Tibial artery (tissue), 4 donors: ENCODE data around the gene GLI1.
"Not testable (repeated sequence)": the region's sequence is repeated elsewhere in the genome, so short reads cannot be mapped to it uniquely, and the experiment has no call there.

Experiments used
- DNase-seq, 2 donors: peaks; one replicate each; pipeline ENCODE4 v3.0.0-alpha.2; 2019
- H3K27ac ChIP-seq, 2 donors: fragments of 200-600 bp; sonication (generic) in 1 of 2; 1 replicate in 1 of 2; 2 replicates in 1 of 2; pipeline ENCODE4 v1.5.1; 2018 to 2019; ENCODE audit warnings: mild to moderate bottlenecking in 1 of 2
- H3K27me3 ChIP-seq, 2 donors: fragments of 200-600 bp; sonication (generic) in 1 of 2; one replicate each; pipeline versions ENCODE4 v1.5.1 to v1.6.0; 2016 to 2019
- H3K36me3 ChIP-seq, 3 donors: fragments of 200-600 bp; sonication (generic) in 2 of 3; one replicate each; pipeline ENCODE4 v1.5.1; 2016 to 2019; ENCODE audit warnings: mild to moderate bottlenecking in 2 of 3
- H3K4me1 ChIP-seq, 4 donors: fragments of 200-600 bp; sonication (generic) in 2 of 4; 1 replicate in 3 of 4; 2 replicates in 1 of 4; pipeline ENCODE4 v1.5.1; 2016 to 2019
- H3K4me3 ChIP-seq, 2 donors: fragments of 200-600 bp; sonication (generic) in 1 of 2; 1 replicate in 1 of 2; 2 replicates in 1 of 2; pipeline ENCODE4 v1.5.1; 2018 to 2019; ENCODE audit warnings: mild to moderate bottlenecking in 2 of 2
- H3K9me3 ChIP-seq, 3 donors: fragments of 200-600 bp; sonication (generic) in 1 of 3; one replicate each; pipeline ENCODE4 v1.5.1; 2016 to 2019
- intact Hi-C: fragments of 100-400 bp; cut with DNase I; formaldehyde crosslinking; loops from one replicate; pipeline ENCODE4 v1.15.0; 2023; ENCODE audit warnings: low total_unique reads
- TF ChIP-seq, protein P1 (sequence below), 2 experiments: fragments of 200-600 bp in 1 of 2; fragments of 450-650 bp in 1 of 2; IDR thresholded peaks; one replicate each; pipeline ENCODE4 v1.5.1; 2017 to 2019; ENCODE audit warnings: antibody characterized with exemption in 2 of 2, mild to moderate bottlenecking in 1 of 2, moderate library complexity in 1 of 2

Gene GLI1

DNA sequence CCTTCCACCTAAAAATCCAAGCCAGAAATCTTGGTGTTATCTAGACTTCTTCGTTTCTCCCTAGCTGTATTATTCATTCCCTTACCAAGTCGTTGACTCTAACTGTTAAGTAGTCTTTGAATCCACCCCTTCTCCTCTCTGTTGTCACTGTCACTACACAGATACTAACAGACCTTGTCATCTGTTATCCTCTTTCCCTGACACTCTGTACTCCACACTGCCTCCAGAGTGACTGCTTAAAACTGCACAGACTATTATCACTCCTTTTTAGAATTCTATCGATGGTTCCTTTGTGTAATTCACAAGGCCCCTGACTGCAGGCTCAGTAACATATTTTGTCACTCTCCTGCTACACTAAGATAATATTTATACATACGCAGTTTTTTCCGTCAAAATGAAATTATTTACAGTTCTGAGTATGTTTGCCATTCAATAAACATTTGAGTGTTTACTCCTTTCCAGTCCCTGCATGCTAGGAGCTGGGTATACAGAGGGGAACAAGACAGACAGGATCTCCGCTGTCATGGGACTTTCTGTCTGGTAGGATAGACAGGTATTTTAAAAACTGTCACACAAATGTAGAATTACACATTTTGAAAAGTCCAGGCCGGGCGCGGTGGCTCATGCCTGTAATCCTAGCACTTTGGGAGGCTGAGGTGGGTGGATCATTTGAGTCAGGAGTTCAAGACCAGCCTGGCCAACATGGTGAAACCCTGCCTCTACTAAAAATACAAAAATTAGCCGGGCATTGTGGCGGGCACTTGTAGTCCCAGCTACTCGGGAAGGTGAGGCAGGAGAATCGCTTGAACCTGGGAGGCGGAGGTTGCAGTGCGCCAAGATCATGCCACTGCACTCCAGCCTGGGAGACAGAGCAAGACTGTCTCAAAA is 32.1 kb downstream of the GLI1 start:
- Histone ChIP-seq H3K36me3 (peaks cover 34 to 56% (median 55%) of the 10 kb centered on the region in 3 donors), H3K4me3 (no peak overlapping the region), H3K9me3 (no peaks in the 10 kb centered on the region), H3K27ac (no peak overlapping the region), H3K4me1 (peaks cover 0 to 17% (median 13%) of the 10 kb centered on the region in 4 donors), H3K27me3 (no peaks in the 10 kb centered on the region)
- TF ChIP-seq, protein P1, sequence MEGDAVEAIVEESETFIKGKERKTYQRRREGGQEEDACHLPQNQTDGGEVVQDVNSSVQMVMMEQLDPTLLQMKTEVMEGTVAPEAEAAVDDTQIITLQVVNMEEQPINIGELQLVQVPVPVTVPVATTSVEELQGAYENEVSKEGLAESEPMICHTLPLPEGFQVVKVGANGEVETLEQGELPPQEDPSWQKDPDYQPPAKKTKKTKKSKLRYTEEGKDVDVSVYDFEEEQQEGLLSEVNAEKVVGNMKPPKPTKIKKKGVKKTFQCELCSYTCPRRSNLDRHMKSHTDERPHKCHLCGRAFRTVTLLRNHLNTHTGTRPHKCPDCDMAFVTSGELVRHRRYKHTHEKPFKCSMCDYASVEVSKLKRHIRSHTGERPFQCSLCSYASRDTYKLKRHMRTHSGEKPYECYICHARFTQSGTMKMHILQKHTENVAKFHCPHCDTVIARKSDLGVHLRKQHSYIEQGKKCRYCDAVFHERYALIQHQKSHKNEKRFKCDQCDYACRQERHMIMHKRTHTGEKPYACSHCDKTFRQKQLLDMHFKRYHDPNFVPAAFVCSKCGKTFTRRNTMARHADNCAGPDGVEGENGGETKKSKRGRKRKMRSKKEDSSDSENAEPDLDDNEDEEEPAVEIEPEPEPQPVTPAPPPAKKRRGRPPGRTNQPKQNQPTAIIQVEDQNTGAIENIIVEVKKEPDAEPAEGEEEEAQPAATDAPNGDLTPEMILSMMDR (IDR thresholded peaks at IDR 0.05) = no peak
- intact Hi-C loops = no loop called here
- DNase-seq = no peak

DNA sequence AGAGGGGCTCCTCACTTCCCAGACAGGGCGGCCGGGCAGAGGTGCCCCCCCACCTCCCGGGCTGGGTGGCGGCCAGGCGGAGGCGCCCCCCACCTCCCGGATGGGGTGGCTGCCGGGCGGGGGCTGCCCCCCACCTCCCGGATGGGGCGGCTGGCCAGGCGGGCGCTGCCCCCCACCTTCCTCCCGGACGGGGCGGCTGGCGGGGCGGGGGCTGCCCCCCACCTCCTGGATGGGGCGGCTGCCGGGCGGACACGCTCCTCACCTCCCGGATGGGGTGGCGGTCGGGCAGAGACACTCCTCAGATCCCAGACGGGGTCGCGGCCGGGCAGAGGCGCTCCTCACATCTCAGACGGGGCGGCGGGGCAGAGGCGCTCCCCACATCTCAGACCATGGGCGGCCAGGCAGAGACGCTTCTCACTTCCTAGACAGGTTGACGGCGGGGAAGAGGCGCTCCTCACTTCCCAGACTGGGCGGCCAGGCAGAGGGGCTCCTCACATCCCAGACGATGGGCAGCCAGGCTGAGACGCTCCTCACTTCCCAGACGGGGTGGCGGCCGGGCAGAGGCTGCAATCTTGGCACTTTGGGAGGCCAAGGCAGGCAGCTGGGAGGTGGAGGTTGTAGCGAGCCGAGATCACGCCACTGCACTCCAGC is 35.6 kb downstream of the GLI1 start:
- H3K9me3 ChIP-seq, H3K4me3 ChIP-seq, H3K27ac ChIP-seq, H3K4me1 ChIP-seq, H3K27me3 ChIP-seq, intact Hi-C loops, DNase-seq: not testable (repeated sequence)
- peaks cover 50 to 76% (median 72%) of the 10 kb centered on the region in 3 donors for H3K36me3 ChIP-seq

DNA sequence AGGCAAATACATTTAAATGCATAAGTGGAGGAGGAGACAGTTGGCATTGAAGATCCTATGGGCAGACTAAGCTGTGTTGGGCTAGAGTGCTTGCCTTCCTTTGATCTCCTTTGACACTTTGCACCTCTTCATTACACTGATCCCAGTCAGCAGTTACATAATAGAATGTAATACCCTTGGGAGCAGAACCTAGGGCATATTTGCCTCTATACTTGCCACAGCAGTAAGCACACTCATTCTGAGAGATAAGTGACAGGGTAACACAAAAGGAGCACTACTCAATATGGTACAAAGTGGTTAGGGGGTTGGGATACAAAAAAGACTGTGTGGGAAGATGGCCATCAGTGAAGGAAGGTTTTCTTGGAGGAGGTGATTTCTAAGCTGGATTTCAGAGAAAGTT is 37.2 kb downstream of the GLI1 start:
- H3K4me3 ChIP-seq = no peak overlapping the region
- H3K27me3 ChIP-seq = no peaks in the 10 kb centered on the region
- H3K27ac ChIP-seq = no peak overlapping the region
- DNase-seq = no peak
- intact Hi-C loops = no loop called here
- peaks cover 51 to 76% (median 73%) of the 10 kb centered on the region in 3 donors for H3K36me3 ChIP-seq
- H3K4me1 ChIP-seq = no peaks in the 10 kb centered on the region
- no peaks in the 10 kb centered on the region for H3K9me3 ChIP-seq
- TF ChIP-seq, protein P1 (IDR thresholded peaks at IDR 0.05) = no peak

DNA sequence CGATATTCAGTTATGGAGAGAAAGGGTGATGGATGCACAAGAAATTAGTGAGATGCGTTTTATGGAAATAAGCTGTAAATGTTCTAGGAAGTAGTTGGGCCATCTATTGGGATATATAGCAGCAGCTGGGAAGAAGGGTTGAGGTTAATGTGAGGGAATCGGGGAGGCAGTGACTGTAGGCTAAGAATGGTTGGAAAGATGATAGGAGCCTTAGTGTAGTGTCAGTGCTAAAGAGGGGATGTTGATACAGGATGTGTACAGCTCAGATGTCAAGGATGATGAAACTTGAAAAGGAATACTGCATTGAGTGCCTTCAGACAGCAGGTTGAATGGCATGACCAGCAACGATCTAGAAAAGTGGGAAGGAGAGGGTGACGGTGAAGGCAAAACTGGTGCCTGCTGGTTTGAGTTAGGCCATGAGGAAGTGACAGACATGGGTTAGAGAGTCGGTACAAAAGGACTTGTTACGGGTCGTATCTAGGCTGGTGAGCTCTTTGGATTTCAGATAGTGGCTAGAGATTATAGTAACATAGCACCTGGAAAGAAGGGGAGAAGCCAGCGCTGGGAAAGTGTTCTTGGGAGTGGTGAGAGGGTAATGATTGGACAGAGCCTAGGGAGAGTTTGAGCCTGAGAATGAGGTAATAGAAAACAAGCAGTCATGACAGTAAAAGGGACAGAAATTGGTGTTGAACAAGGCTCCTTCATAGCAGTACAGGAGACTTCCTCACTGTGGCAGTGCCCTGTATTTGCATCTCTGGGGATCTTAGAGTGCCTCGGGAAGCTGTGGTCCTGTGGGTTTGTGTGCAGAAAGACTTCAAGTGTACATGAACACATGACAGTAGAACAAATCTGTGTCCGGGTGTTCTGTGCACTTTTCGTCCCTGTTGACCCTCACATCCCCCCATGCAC is 37.9 kb downstream of the GLI1 start:
- TF ChIP-seq, protein P1 (IDR thresholded peaks at IDR 0.05) = no peak
- H3K9me3 ChIP-seq = no peaks in the 10 kb centered on the region
- no peak for DNase-seq
- H3K4me3 ChIP-seq = no peak overlapping the region
- no peaks in the 10 kb centered on the region for H3K27me3 ChIP-seq
- no peak overlapping the region for H3K27ac ChIP-seq
- H3K4me1 ChIP-seq = no peaks in the 10 kb centered on the region
- intact Hi-C loops = no loop called here
- peaks cover 53 to 76% (median 74%) of the 10 kb centered on the region in 3 donors for H3K36me3 ChIP-seq

DNA sequence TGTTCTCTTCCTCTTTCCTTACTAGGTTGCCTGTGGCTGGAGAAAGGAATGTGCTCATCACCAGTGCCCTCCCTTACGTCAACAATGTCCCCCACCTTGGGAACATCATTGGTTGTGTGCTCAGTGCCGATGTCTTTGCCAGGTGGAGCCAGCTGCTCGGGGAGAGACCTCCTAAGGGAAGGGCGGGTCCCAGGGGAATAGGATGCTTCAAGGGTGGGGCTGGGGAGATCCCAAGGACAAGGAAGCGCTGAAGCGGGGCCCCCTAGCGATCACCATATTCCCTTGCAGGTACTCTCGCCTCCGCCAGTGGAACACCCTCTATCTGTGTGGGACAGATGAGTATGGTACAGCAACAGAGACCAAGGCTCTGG is 38.5 kb downstream of the GLI1 start:
- no peak overlapping the region for H3K27ac ChIP-seq
- H3K4me3 ChIP-seq = no peak overlapping the region
- H3K36me3 ChIP-seq = peaks cover 53 to 78% (median 74%) of the 10 kb centered on the region in 3 donors
- no peaks in the 10 kb centered on the region for H3K9me3 ChIP-seq
- no peaks in the 10 kb centered on the region for H3K4me1 ChIP-seq
- intact Hi-C loops = no loop called here
- TF ChIP-seq, protein P1 (IDR thresholded peaks at IDR 0.05) = no peak
- no peaks in the 10 kb centered on the region for H3K27me3 ChIP-seq
- no peak for DNase-seq
